Loucy (cell line): Measurements from ENCODE around the gene MEN1.

Experiments used
- H2AFZ ChIP-seq: fragments of 200-600 bp; sonication (generic); 2 replicates; pipeline ENCODE4 v1.6.0; 2016; ENCODE audit warnings: antibody characterized with exemption, mild to moderate bottlenecking, low read length, moderate library complexity
- H3F3A ChIP-seq: fragments of 200-600 bp; 2 replicates; pipeline ENCODE4 v1.6.0; 2016; ENCODE audit warnings: antibody characterized with exemption, low read depth, mild to moderate bottlenecking
- H3K27me3 ChIP-seq: fragments of 200-600 bp; sonication (generic); 2 replicates; pipeline ENCODE4 v1.6.1; 2014; ENCODE audit warnings: low read length, mild to moderate bottlenecking; ENCODE audit not compliant: insufficient read depth, poor library complexity, severe bottlenecking
- H3K36me3 ChIP-seq: fragments of 200-600 bp; sonication (generic); 2 replicates; pipeline ENCODE4 v1.6.1; 2016; ENCODE audit warnings: low read length; ENCODE audit not compliant: insufficient read depth
- H3K4me1 ChIP-seq: fragments of 200-600 bp; sonication (generic); 2 replicates; pipeline ENCODE4 v1.5.1; 2014; ENCODE audit warnings: low read length, mild to moderate bottlenecking; ENCODE audit not compliant: insufficient read depth, poor library complexity, severe bottlenecking
- H3K4me2 ChIP-seq: fragments of 200-600 bp; sonication (generic); 2 replicates; pipeline ENCODE4 v1.6.0; 2014; ENCODE audit warnings: antibody characterized with exemption, low read length, low read depth, mild to moderate bottlenecking; ENCODE audit not compliant: poor library complexity, severe bottlenecking
- H3K4me3 ChIP-seq: fragments of 200-600 bp; sonication (generic); 2 replicates; pipeline ENCODE4 v1.5.1; 2014; ENCODE audit warnings: low read length, mild to moderate bottlenecking, mixed read lengths; ENCODE audit not compliant: poor library complexity, severe bottlenecking
- H3K79me2 ChIP-seq: fragments of 200-600 bp; sonication (generic); 2 replicates; pipeline ENCODE4 v1.6.1; 2014; ENCODE audit warnings: low read length; ENCODE audit not compliant: insufficient read depth
- H3K9ac ChIP-seq: fragments of 200-600 bp; sonication (generic); 2 replicates; pipeline ENCODE4 v1.6.0; 2014; ENCODE audit warnings: mild to moderate bottlenecking, low read depth, low read length, moderate library complexity; ENCODE audit not compliant: poor library complexity, severe bottlenecking
- H3K9me2 ChIP-seq: fragments of 200-600 bp; sonication (generic); replicated peaks from 2 replicates; pipeline ENCODE4 v1.6.1; 2016; ENCODE audit warnings: low read depth, low read length, mixed read lengths
- H3K9me3 ChIP-seq: fragments of 200-600 bp; sonication (generic); 2 replicates; pipeline ENCODE4 v1.6.1; 2014; ENCODE audit warnings: mild to moderate bottlenecking, antibody characterized with exemption, low read length, low read depth; ENCODE audit not compliant: insufficient read depth
- H4K20me1 ChIP-seq: fragments of 200-600 bp; sonication (generic); 2 replicates; pipeline ENCODE4 v1.6.0; 2014; ENCODE audit warnings: antibody characterized with exemption, low read length, mild to moderate bottlenecking; ENCODE audit not compliant: insufficient read depth, poor library complexity, severe bottlenecking
- CTCF ChIP-seq: fragments of 200-600 bp; sonication (generic); conservative IDR thresholded peaks from 2 replicates; pipeline ENCODE4 v1.5.1; 2014; ENCODE audit warnings: mild to moderate bottlenecking, antibody characterized with exemption, low read length
- EZH2phosphoT487 ChIP-seq: fragments of 200-600 bp; IDR thresholded peaks from 2 replicates; pipeline ENCODE4 v1.6.1; 2018; ENCODE audit warnings: antibody characterized with exemption, mild to moderate bottlenecking, moderate library complexity, borderline replicate concordance

The MEN1 gene

GRCh38 chr11:64836448-64837072 lies 26.2 kb upstream of the MEN1 start:
- TF ChIP-seq CTCF = no peak
- no peak for TF ChIP-seq EZH2phosphoT487
- H3K36me3 ChIP-seq = no peaks in the 10 kb centered on the region
- no peak overlapping the region for H3K4me3 ChIP-seq
- peak overlapping the region; percentile 20 for H3K4me2 ChIP-seq
- H2AFZ ChIP-seq = no peak overlapping the region
- H3K9me3 ChIP-seq = no peaks in the 10 kb centered on the region
- H3F3A ChIP-seq = no peaks in the 10 kb centered on the region
- no peaks in the 10 kb centered on the region for H3K27me3 ChIP-seq
- peaks cover 6% of the 10 kb centered on the region for H3K4me1 ChIP-seq
- no peaks in the 10 kb centered on the region for H3K9me2 ChIP-seq
- no peaks in the 10 kb centered on the region for H3K79me2 ChIP-seq
- H4K20me1 ChIP-seq = no peaks in the 10 kb centered on the region
- H3K9ac ChIP-seq = no peak overlapping the region

GRCh38 chr11:64835616-64836447 lies 25.5 kb upstream of the MEN1 start:
- no peaks in the 10 kb centered on the region for H3K9me3 ChIP-seq
- no peaks in the 10 kb centered on the region for H3K79me2 ChIP-seq
- H3K4me2 ChIP-seq = no peak overlapping the region
- peaks cover 6% of the 10 kb centered on the region for H3K4me1 ChIP-seq
- no peak for TF ChIP-seq CTCF
- no peak for TF ChIP-seq EZH2phosphoT487
- no peaks in the 10 kb centered on the region for H4K20me1 ChIP-seq
- H3K4me3 ChIP-seq = no peak overlapping the region
- no peak overlapping the region for H2AFZ ChIP-seq
- H3K36me3 ChIP-seq = no peaks in the 10 kb centered on the region
- no peaks in the 10 kb centered on the region for H3K9me2 ChIP-seq
- H3K9ac ChIP-seq = no peak overlapping the region
- no peaks in the 10 kb centered on the region for H3F3A ChIP-seq
- no peaks in the 10 kb centered on the region for H3K27me3 ChIP-seq

DNA sequence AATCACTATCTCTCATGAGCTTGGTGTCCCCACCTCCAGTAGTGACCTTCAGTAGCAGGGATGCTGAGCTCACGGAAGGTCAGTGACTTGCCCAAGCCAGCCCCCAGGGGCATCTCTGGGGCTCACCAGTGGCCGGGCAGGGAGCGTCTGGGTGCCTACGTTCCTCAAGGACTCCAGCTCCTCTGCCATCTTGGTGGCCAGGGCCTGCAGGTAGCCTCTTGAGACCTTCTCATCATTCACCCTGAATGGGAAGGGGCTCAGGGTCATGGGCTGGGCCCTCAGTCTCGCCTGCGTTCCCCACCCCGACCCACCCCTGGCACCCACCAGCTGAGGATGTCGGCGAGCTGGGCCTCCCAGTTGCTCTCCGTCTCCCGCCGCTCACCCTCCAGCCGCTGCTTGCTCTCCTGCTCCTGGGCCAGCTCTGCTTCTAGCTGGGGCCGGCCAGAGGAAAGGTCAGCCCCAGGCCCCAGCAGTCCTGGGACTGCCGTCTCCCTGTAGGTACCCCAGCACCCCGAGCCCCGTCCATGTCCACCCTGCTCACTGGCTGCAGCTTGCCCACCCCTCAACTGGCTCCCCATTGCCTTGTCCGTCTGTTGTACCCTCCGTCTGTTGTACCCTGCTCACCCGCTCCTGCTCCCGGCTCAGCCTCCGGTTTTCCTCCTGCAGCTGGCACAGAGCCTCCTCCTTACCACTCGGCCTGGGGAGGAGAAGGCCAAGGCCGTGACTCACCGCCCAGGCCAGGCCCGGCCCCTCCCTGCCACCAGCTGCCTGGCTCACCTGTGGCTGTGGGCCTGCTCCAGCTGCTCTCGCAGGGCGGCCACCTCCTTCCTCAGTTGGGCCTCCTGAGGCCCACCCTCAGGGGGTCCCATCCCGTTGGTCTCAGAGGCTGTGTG lies 24.6 kb upstream of the MEN1 start:
- H3K79me2 ChIP-seq = no peaks in the 10 kb centered on the region
- no peak overlapping the region for H3K9ac ChIP-seq
- H3K4me2 ChIP-seq = no peak overlapping the region
- peaks cover 6% of the 10 kb centered on the region for H3K4me1 ChIP-seq
- TF ChIP-seq CTCF (no peak), EZH2phosphoT487 (no peak)
- H3K4me3 ChIP-seq = no peak overlapping the region
- H3K9me2 ChIP-seq = no peaks in the 10 kb centered on the region
- no peaks in the 10 kb centered on the region for H3K27me3 ChIP-seq
- no peaks in the 10 kb centered on the region for H3K9me3 ChIP-seq
- no peaks in the 10 kb centered on the region for H3K36me3 ChIP-seq
- no peak overlapping the region for H2AFZ ChIP-seq
- no peaks in the 10 kb centered on the region for H3F3A ChIP-seq
- no peaks in the 10 kb centered on the region for H4K20me1 ChIP-seq
